ENCODE measurements around the gene DPM1. TPM values are rescaled to one million over a fixed set of nuclear protein-coding genes. Genes with fewer than 3 reads are reported as not detected.

Gene DPM1
- total and polyA plus RNA-seq, 7 experiments from 2014 or later: 19.4 to 80.9 (median 43.2) TPM

DNA sequence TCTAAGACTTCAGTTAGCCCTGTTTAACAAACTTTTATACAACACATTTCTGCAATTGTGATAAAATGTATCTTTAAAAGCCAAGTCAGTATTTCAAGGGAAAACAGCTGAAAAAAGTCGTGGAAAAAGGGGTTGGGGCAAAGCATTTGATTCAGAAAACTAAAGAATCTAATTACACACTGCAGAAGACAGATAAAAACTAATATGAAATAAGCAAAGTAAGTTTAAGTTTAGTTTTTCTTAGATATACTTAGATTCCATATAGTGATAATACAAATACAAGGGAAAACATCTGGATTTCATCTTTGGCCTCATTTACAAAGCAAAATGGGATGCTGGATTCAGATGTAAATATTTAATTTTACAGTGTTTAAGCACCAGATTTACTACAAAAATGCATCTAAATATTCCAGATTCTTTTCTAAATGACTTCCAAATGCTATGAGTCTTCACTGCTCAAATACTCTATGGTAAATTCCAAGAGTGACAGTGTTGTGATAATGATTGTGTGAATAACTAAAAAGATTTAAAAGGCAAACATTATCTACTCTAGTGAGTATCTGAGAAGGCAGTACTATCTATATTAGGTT lies 25.5 kb downstream of the DPM1 start:
- H3K36me3 Mint-ChIP-seq: peaks cover 0 to 34% (median 16%) of the 10 kb centered on the region in 5 donors
- peak overlapping the region; percentile 59 to 99 (median 99) for H3K27ac Mint-ChIP-seq
- H3K27ac ChIP-seq (ENCODE audit: low read depth, low read length): peak overlapping the region; percentile 95
- DNase-seq: no peak
- ATAC-seq: no peak
- H3K27me3 ChIP-seq (ENCODE audit: control insufficient read depth in 2 of 2, insufficient read depth in 2 of 2, low read length in 2 of 2): no peaks in the 10 kb centered on the region
- H3K4me3 Mint-ChIP-seq: peak overlapping the region in 9 of 10 donors; percentile 41 to 98 (median 90)
- peaks cover 0 to 3% (median 0%) of the 10 kb centered on the region in 11 donors for H3K9me3 Mint-ChIP-seq
- H3K27me3 Mint-ChIP-seq: no peaks in the 10 kb centered on the region
- ChIA-PET POLR2A (interaction anchor here (1.0 to 6.0 kb wide), 8 partner anchors 9 to 142 kb away, joined by 3 to 95 read pairs (median 14); partner anchors contain the start of genes BCAS4, DPM1 and MOCS3), CTCF (interaction anchor here (0.7 to 11.0 kb wide), 2 partner anchors 138 to 141 kb away, joined by 3 to 147 read pairs; partner anchors contain the start of gene BCAS4)
- peaks cover 10 to 16% (median 11%) of the 10 kb centered on the region in 3 experiments for H3K36me3 ChIP-seq (ENCODE audit: control insufficient read depth in 2 of 3, insufficient read depth in 3 of 3, low read length in 3 of 3)
- peaks cover 20 to 26% of the 10 kb centered on the region in 2 donors for H3K4me1 ChIP-seq (ENCODE audit: control insufficient read depth in 2 of 2, insufficient read depth in 2 of 2, low read length in 2 of 2)
- no peak overlapping the region for H3K4me3 ChIP-seq (ENCODE audit: low read length)
- no peaks in the 10 kb centered on the region for H3K9me3 ChIP-seq (ENCODE audit: control insufficient read depth in 2 of 3, low read length in 3 of 3)
- intact Hi-C loops (cut with micrococcal nuclease): loop anchor here in 1 of 2 donors (10.0 kb wide), 1 partner anchor 818 kb away; the partner anchor contains the start of gene UBE2V1
- H3K4me1 Mint-ChIP-seq: peaks cover 18 to 34% (median 26%) of the 10 kb centered on the region in 7 donors

DNA sequence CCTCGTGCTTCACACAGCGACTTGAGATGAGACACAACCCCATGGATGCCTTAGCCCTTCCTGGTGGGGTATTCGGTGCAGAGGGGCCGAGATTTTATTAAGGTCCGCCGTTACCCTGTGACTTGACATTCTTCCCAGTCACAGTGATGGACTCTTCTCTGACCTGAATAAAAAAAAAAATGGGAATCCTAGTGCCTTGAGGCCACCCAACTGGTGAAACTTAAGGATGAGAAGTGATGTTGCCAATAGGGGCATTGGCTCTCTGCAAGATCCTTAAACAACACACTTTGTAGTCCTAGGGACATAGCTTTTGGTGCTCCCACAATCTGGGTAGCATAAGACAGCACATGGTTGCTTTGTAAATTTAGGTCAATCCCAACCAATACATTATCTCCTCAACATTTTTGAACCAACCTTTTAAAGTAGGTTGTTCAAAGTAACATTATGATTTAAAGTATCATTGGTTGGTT lies 26.3 kb downstream of the DPM1 start:
- peaks cover 25 to 30% of the 10 kb centered on the region in 2 donors for H3K4me1 ChIP-seq (ENCODE audit: control insufficient read depth in 2 of 2, insufficient read depth in 2 of 2, low read length in 2 of 2)
- Mint-ChIP-seq H3K27me3 (no peaks in the 10 kb centered on the region), H3K9me3 (peaks cover 0 to 3% (median 0%) of the 10 kb centered on the region in 11 donors), H3K36me3 (peaks cover 0 to 34% (median 16%) of the 10 kb centered on the region in 5 donors), H3K4me1 (peaks cover 24 to 41% (median 33%) of the 10 kb centered on the region in 7 donors), H3K4me3 (peak overlapping the region; percentile 77 to 98 (median 92)), H3K27ac (peak overlapping the region; percentile 91 to 99 (median 99))
- H3K4me3 ChIP-seq (ENCODE audit: low read length): peak overlapping the region; percentile 98
- intact Hi-C loops (cut with micrococcal nuclease): loop anchor here in 1 of 2 donors (10.0 kb wide), 1 partner anchor 817 kb away; the partner anchor contains the start of gene UBE2V1
- H3K27me3 ChIP-seq (ENCODE audit: control insufficient read depth in 2 of 2, insufficient read depth in 2 of 2, low read length in 2 of 2): no peaks in the 10 kb centered on the region
- peaks cover 10 to 16% (median 11%) of the 10 kb centered on the region in 3 experiments for H3K36me3 ChIP-seq (ENCODE audit: control insufficient read depth in 2 of 3, insufficient read depth in 3 of 3, low read length in 3 of 3)
- ATAC-seq (no peak), DNase-seq (no peak)
- H3K27ac ChIP-seq (ENCODE audit: low read depth, low read length): peak overlapping the region; percentile 95
- ChIA-PET CTCF (interaction anchor here (1.0 to 11.0 kb wide), 2 partner anchors 26 to 140 kb away, joined by 6 to 147 read pairs; partner anchors contain the start of genes BCAS4, DPM1 and MOCS3), POLR2A (interaction anchor here (0.6 to 6.0 kb wide), 18 partner anchors 8 to 141 kb away, joined by 3 to 95 read pairs (median 5); partner anchors contain the start of genes BCAS4, DPM1 and MOCS3)
- no peaks in the 10 kb centered on the region for H3K9me3 ChIP-seq (ENCODE audit: control insufficient read depth in 2 of 3, low read length in 3 of 3)

- Mint-ChIP-seq H3K27ac (peak within 1 kb of the TSS; percentile 91 to 99 (median 99)), H3K27me3 (no peaks in the 10 kb centered on the region), H3K36me3 (peaks cover 0 to 34% (median 16%) of the 10 kb centered on the region in 5 donors), H3K4me3 (peak within 1 kb of the TSS; percentile 88 to 98 (median 93)), H3K9me3 (peaks cover 0 to 3% (median 0%) of the 10 kb centered on the region in 11 donors), H3K4me1 (peaks cover 25 to 46% (median 39%) of the 10 kb centered on the region in 7 donors)
- Histone ChIP-seq H3K27ac (ENCODE audit: low read depth, low read length) (peak within 1 kb of the TSS; percentile 95), H3K27me3 (ENCODE audit: control insufficient read depth in 2 of 2, insufficient read depth in 2 of 2, low read length in 2 of 2) (no peaks in the 10 kb centered on the region), H3K4me1 (ENCODE audit: control insufficient read depth in 2 of 2, insufficient read depth in 2 of 2, low read length in 2 of 2) (peaks cover 25 to 33% of the 10 kb centered on the region in 2 donors), H3K4me3 (ENCODE audit: low read length) (peak within 1 kb of the TSS; percentile 98), H3K9me3 (ENCODE audit: control insufficient read depth in 2 of 3, low read length in 3 of 3) (no peaks in the 10 kb centered on the region), H3K36me3 (ENCODE audit: control insufficient read depth in 2 of 3, insufficient read depth in 3 of 3, low read length in 3 of 3) (peaks cover 10 to 16% (median 11%) of the 10 kb centered on the region in 3 experiments)
- DNase-seq: peak; percentile 85 to 95 (median 92)
- ATAC-seq: peak; percentile 81
- POLR2A ChIA-PET: interaction anchor here (0.6 to 6.0 kb wide), 24 partner anchors 8 to 143 kb away, joined by 3 to 95 read pairs (median 4); partner anchors contain the start of genes BCAS4, DPM1 and MOCS3
- CTCF ChIA-PET: interaction anchor here (0.6 to 11.0 kb wide), 3 partner anchors 27 to 139 kb away, joined by 3 to 147 read pairs (median 6); partner anchors contain the start of genes BCAS4, DPM1 and MOCS3
- intact Hi-C loops (cut with micrococcal nuclease): loop anchor here (1.0 to 10.0 kb wide), 6 partner anchors 27 to 995 kb away; partner anchors contain the start of genes DPM1 (in 2 of the 2), MOCS3 (in 2 of the 2), PARD6B (in 1 of the 2) and PTPN1 (in 1 of the 2)
Measured at GRCh38 chr20:50931306-50932015, 26.9 kb downstream of the DPM1 start, which contains the start of gene ADNP. ADNP (minus strand) TSS chr20:50931437; CDS start chr20:50903996, 27,441 bp downstream.

DNA sequence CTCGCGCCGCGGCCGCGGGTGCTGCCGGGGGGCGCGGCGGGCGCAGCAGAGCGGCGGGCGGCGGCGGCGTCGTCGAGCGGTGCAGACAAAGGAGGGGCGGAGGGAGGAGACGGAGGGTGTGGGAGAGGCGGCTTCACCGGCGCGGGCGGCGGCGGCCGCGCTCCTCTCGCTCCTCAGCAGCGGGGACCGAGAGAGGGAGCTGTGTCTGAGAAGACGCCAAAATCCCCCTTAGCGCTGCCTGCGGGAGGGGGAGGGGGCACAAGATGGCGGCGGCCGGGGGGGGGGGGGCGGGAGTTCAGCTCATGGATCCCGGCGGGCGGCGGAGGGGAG lies 27.4 kb downstream of the DPM1 start:
- H3K27me3 Mint-ChIP-seq: no peaks in the 10 kb centered on the region
- ChIA-PET POLR2A (interaction anchor here (0.6 to 6.0 kb wide), 23 partner anchors 8 to 142 kb away, joined by 3 to 95 read pairs (median 5); partner anchors contain the start of genes BCAS4, DPM1 and MOCS3), CTCF (interaction anchor here (0.6 to 11.0 kb wide), 3 partner anchors 27 to 139 kb away, joined by 3 to 147 read pairs (median 6); partner anchors contain the start of genes BCAS4, DPM1 and MOCS3)
- peak overlapping the region; percentile 83 to 98 (median 91) for H3K4me3 Mint-ChIP-seq
- Histone ChIP-seq H3K27me3 (ENCODE audit: control insufficient read depth in 2 of 2, insufficient read depth in 2 of 2, low read length in 2 of 2) (no peaks in the 10 kb centered on the region), H3K36me3 (ENCODE audit: control insufficient read depth in 2 of 3, insufficient read depth in 3 of 3, low read length in 3 of 3) (peaks cover 6 to 14% (median 11%) of the 10 kb centered on the region in 3 experiments), H3K4me3 (ENCODE audit: low read length) (peak overlapping the region; percentile 98), H3K4me1 (ENCODE audit: control insufficient read depth in 2 of 2, insufficient read depth in 2 of 2, low read length in 2 of 2) (peaks cover 28 to 37% of the 10 kb centered on the region in 2 donors), H3K9me3 (ENCODE audit: control insufficient read depth in 2 of 3, low read length in 3 of 3) (no peaks in the 10 kb centered on the region), H3K27ac (ENCODE audit: low read depth, low read length) (peak overlapping the region; percentile 95)
- H3K36me3 Mint-ChIP-seq: peaks cover 0 to 34% (median 16%) of the 10 kb centered on the region in 5 donors
- peak in 1 of 9 donors; percentile 82 for DNase-seq
- intact Hi-C loops (cut with micrococcal nuclease): loop anchor here (1.0 to 10.0 kb wide), 6 partner anchors 27 to 994 kb away; partner anchors contain the start of genes DPM1 (in 2 of the 2), MOCS3 (in 2 of the 2), PARD6B (in 1 of the 2) and PTPN1 (in 1 of the 2)
- peak; percentile 59 for ATAC-seq
- peak overlapping the region; percentile 91 to 99 (median 99) for H3K27ac Mint-ChIP-seq
- H3K4me1 Mint-ChIP-seq: peaks cover 25 to 49% (median 43%) of the 10 kb centered on the region in 7 donors
- peaks cover 0 to 3% (median 0%) of the 10 kb centered on the region in 11 donors for H3K9me3 Mint-ChIP-seq

- H3K27me3 Mint-ChIP-seq: no peaks in the 10 kb centered on the region
- H3K4me1 ChIP-seq (ENCODE audit: control insufficient read depth in 2 of 2, insufficient read depth in 2 of 2, low read length in 2 of 2): peaks cover 34 to 37% of the 10 kb centered on the region in 2 donors
- ChIA-PET CTCF (interaction anchor here (0.6 to 11.0 kb wide), 3 partner anchors 22 to 138 kb away, joined by 3 to 147 read pairs (median 13); partner anchors contain the start of gene BCAS4), POLR2A (interaction anchor here (0.6 to 6.0 kb wide), 21 partner anchors 7 to 777 kb away, joined by 3 to 95 read pairs (median 5); partner anchors contain the start of genes BCAS4, DPM1, MOCS3 and PEDS1)
- peaks cover 4 to 8% (median 7%) of the 10 kb centered on the region in 3 experiments for H3K36me3 ChIP-seq (ENCODE audit: control insufficient read depth in 2 of 3, insufficient read depth in 3 of 3, low read length in 3 of 3)
- H3K4me3 ChIP-seq (ENCODE audit: low read length): peak overlapping the region; percentile 52
- H3K27me3 ChIP-seq (ENCODE audit: control insufficient read depth in 2 of 2, insufficient read depth in 2 of 2, low read length in 2 of 2): no peaks in the 10 kb centered on the region
- H3K4me1 Mint-ChIP-seq: peaks cover 31 to 53% (median 49%) of the 10 kb centered on the region in 7 donors
- DNase-seq: peak in 6 of 9 donors; percentile 12 to 32 (median 24)
- no peak for ATAC-seq
- intact Hi-C loops (cut with micrococcal nuclease): loop anchor here in 1 of 2 donors (2.0 to 10.0 kb wide), 3 partner anchors 420 to 994 kb away; partner anchors contain the start of genes PTPN1, RNF114 and UBE2V1
- H3K27ac Mint-ChIP-seq: peak overlapping the region; percentile 86 to 99 (median 96)
- H3K4me3 Mint-ChIP-seq: peak overlapping the region; percentile 88 to 98 (median 94)
- H3K27ac ChIP-seq (ENCODE audit: low read depth, low read length): peak overlapping the region; percentile 71
- no peaks in the 10 kb centered on the region for H3K9me3 ChIP-seq (ENCODE audit: control insufficient read depth in 2 of 3, low read length in 3 of 3)
- peaks cover 0 to 3% (median 0%) of the 10 kb centered on the region in 11 donors for H3K9me3 Mint-ChIP-seq
- H3K36me3 Mint-ChIP-seq: peaks cover 0 to 32% (median 16%) of the 10 kb centered on the region in 5 donors
Measured at GRCh38 chr20:50930139-50930975, 28.0 kb downstream of the DPM1 start.
